CD4-positive, alpha-beta T cell treated with Interferon alpha-2 for 1 hour (primary cell): ENCODE results near the gene CDK17.

Source experiments
- DNase-seq, 2 donors: peaks; one replicate each; pipeline ENCODE4 v3.0.0-alpha.2; 2020 to 2022

Gene CDK17

GRCh38 chr12:96236221-96236822, 163.9 kb downstream of the CDK17 start:
- peak; percentile 24 to 49 for DNase-seq

- DNase-seq, result no peak
Observed at GRCh38 chr12:96235484-96235826, 164.8 kb downstream of the CDK17 start.

GRCh38 chr12:96234591-96235483, 165.4 kb downstream of the CDK17 start:
- DNase-seq, result no peak

- no peak for DNase-seq
Observed at GRCh38 chr12:96233939-96234461, 166.2 kb downstream of the CDK17 start.

GRCh38 chr12:96233168-96233567, 167.1 kb downstream of the CDK17 start:
- DNase-seq, result no peak

- no peak for DNase-seq
Observed at GRCh38 chr12:96230646-96231045, 169.6 kb downstream of the CDK17 start.

- no peak for DNase-seq
Observed at GRCh38 chr12:96228566-96229248, 171.5 kb downstream of the CDK17 start.
